ENCODE results near the gene FAM111A.

The FAM111A gene

DNA sequence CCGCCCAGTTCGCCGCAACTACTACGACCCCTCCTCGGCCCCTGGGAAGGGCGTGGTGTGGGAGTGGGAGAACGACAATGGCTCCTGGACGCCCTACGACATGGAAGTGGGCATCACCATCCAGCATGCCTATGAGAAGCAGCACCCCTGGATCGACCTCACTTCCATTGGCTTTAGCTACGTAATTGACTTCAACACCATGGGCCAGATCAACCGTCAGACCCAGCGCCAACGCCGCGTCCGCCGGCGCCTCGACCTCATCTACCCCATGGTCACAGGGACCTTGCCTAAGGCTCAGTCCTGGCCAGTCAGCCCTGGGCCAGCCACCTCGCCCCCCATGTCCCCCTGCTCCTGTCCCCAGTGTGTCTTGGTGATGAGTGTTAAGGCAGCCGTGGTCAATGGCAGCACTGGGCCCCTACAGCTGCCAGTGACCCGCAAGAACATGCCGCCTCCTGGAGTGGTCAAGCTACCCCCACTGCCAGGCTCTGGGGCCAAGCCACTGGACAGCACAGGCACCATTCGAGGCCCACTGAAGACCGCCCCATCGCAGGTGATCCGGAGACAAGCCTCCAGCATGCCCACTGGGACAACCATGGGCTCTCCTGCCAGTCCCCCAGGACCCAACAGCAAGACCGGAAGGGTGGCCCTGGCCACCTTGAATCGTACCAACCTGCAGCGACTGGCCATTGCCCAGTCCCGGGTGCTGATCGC, 39.2 kb downstream of the FAM111A start:
- DNase-seq, result no peak

DNA sequence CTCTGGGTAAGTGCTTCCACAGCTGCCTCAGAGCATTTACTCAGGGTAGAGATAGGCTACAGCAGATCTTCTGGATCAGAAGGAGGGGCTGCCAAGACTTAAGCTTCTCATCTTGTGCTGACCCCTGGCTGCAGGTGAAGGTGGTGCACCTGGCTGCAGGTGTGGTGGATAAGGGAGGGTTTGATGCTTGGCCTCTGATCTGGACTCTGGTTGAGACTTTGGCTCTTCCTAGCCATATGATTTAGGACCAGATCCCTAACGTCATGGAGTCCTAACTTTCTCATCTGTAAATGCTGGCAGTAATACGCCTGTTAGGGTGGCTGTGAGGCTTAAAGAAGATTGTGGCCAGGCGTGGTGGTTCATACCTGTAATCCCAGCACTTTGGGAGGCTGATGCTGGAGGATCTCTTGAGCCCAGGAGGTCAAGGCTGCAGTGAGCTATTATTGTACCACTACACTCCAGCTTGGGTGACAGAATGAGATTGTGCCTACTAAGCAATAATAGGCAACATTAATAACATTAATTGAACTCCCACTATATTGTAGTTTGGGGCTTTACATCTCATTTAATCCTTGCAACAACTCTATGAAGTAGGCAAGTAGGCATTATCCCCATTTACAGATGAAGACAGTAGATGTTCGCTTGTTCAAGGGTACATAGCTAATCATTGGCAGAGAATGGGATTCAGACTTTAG, 39.9 kb downstream of the FAM111A start:
- DNase-seq, result peak; percentile 25

- no peak for DNase-seq
Observed at GRCh38 chr11:59183771-59184170, 41.1 kb downstream of the FAM111A start.

GRCh38 chr11:59184691-59185339, 42.2 kb downstream of the FAM111A start:
- no peak for DNase-seq

DNA sequence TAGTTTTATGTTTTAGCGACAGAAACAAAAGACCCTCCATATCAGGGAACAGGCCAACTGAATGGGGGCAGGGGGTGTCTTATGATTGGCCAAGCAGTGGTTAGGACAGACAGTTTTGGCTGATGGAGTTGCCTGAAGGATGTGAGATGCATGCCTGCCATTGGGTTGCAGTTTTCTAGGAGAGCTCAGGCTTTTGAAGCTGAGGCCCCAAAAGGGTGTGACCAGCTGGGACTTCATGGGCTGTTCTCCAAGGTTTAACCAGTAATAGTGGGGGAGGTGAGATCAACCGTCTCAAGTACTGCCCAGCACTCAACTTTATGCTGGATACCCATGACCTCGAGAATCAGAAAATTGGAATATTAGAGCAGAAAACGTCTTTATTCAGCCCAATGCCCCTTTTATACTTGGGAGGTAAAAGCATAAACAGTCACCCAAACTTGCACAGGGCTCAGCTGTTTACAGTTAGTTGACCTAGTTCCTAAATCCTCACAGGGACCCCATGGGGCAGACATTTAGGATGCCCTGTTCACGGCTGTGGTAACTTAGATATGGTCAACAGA, 42.8 kb downstream of the FAM111A start:
- DNase-seq, result no peak

- peak; percentile 37 for DNase-seq
Observed at GRCh38 chr11:59186130-59186594, 43.5 kb downstream of the FAM111A start.

DNA sequence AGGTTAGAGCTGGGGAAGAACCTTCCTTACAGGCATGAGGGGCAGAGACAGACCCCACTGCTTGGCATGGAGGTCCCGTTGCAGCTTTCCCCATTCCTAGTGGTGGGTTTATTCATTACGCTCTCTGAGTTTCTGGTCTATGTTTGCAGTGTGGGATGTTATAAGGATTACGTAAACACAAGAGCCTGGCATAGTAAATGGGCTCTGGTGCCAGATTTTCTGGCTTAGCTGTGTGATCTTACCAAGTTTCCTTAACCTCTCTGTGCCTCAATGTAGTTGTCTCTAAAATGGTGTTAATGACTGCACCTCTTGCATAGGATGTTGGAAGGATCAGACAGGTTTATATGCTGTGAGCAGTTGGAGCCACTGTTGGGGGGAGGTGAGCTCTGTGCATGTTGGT, 44.4 kb downstream of the FAM111A start:
- DNase-seq, result no peak

GRCh38 chr11:59187587-59187986, 44.9 kb downstream of the FAM111A start:
- no peak for DNase-seq

DNA sequence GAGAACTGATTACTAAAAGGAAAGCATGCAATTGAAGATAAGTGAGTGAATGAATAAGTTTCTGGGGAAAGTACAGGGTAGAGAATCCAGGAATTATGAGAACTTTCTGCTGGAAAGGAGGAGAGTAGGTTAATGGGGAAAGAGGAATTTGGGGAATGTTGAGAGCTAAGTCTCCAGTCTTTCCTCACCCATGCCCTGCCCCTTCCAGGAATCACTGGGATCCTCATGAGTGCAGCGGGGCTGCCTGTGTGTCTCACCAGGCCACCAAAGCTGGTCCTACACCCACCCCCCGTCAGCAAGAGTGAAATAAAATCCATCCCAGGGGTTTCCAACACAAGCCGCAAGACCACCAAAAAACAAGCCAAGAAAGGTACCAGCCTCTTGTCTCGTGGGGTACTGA, 46.3 kb downstream of the FAM111A start:
- DNase-seq, result no peak

GRCh38 chr11:59189986-59190385, 47.3 kb downstream of the FAM111A start:
- DNase-seq, result peak; percentile 19

DNA sequence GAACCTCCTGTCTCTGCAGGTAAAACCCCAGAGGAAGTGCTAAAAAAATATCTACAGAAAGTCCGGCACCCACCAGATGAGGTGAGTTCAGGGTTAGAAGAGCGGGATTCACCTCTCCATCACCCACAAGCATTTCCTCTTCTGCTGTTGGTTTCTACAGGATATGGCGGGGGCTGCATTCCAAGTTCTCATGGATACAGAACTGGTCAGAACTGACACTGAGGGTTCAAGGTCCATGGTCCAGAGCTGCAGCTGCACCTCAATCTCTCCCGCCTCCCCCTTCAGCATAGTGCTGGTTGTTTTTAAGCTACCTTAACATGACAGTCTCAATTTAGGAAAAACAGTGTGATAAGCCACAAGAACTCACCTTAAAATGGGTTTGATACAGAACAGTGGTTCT, 48.4 kb downstream of the FAM111A start:
- no peak for DNase-seq

GRCh38 chr11:59191890-59192289, 49.2 kb downstream of the FAM111A start:
- no peak for DNase-seq

DNA sequence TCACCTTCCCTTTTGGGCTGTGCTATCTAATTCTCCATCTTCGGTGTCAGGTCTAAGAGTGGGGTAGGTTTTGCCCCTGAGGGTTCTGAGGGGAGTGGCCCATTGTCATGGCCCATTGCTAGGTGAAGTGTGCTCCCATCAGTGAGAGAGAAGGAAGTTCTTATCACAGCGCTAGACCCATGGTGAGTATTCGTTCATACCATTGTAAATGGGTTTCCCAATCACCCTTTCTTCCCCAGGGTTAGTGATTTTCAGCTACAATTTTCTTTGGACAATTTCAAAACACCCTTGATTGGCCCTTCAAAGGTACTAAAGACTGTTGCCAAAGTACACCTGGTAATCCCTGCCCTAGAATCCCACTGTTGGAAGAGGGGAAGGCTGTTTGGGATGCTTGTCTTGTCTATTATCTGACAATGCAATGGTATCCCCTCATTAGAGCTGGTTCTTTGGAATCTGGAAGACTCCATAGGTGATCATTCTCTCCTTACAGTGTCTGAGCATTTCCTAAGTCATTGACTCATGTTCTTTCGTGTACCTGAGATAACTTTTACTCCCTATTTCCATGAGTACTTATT, 49.9 kb downstream of the FAM111A start:
- no peak for DNase-seq

DNA sequence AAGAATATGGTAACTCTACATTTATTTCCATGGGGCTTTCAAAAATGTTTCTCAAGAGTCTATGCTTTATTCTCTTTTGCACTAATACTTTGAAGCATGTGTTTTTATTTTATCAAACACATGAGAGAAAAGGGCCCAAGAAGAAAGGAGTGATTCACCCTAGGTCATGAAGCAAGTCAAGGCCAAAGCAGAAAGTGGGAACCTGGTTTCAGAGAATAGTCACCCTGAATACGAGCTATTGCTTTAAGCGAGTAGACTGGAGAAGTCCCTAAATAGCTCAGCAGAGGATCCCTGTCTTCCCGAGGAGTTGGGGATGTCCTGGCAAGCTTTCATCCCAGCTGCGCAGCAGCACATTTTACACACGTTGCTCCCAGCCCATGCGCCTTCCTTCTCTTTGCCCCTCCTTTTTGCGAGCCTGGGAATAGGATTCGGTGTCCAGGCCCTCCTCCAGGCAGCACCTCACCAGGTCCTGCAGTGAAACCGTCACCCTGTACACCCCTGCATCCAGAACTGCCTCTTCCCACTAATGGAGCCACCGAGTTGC, 51.0 kb downstream of the FAM111A start:
- DNase-seq, result no peak

DNA sequence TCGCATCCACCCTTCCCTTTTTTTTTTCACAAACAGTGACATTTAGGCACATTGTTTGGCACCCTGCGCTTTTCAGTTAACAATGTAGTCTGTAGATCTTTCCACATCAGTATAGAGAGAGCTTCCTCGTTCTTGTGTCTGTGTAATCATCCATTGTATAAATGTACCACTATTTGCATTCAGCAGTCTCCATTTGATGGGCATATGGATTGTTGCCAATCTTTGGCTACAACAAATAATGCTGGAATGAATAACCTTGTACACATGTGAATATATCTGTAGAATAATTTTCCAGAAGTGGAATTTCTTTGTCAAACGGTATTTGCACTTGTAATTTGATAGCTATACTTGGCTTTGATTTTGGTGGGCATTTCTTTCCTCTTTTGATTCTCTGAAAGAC, 52.9 kb downstream of the FAM111A start:
- no peak for DNase-seq

DNA sequence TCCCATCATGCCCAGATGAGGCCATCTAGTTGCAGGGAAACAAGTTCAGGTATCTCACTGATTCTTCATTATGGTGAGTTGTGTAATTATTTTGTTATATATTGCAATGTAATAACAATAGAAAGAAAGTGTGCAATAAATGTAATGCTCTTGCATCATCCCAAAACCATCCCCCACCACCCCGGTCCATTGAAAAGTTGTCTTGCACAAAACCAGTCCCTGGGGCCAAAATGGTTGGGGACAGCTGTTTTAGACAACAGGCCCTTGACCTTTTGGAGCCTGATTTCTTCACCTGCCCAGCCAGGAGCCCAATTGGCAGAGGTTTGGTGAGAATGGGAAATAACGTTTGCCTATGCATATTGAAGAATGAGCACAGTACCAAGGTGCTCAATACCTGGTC, 54.1 kb downstream of the FAM111A start:
- no peak for DNase-seq

DNA sequence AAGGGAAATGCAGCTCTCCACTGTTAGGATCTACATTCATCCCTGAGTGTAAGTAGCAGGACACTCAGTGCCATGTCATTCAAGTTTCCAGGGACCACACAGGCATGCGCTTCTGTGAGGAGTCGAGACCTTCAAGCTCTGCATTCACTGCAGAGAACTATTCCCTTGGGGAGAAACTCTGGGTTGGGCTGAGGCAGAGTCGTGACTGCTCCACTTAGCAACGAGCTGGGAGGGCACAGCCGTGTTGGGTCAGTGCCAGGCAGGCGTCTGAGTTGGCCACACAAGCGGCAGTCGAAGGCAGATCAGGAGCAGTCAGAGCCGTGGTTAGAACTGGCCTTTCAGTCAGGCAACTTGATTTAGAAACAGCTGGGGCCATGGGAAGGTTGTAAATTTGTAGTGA, 55.3 kb downstream of the FAM111A start:
- DNase-seq, result peak; percentile 70

GRCh38 chr11:59198726-59199125, 56.1 kb downstream of the FAM111A start:
- DNase-seq, result no peak

DNA sequence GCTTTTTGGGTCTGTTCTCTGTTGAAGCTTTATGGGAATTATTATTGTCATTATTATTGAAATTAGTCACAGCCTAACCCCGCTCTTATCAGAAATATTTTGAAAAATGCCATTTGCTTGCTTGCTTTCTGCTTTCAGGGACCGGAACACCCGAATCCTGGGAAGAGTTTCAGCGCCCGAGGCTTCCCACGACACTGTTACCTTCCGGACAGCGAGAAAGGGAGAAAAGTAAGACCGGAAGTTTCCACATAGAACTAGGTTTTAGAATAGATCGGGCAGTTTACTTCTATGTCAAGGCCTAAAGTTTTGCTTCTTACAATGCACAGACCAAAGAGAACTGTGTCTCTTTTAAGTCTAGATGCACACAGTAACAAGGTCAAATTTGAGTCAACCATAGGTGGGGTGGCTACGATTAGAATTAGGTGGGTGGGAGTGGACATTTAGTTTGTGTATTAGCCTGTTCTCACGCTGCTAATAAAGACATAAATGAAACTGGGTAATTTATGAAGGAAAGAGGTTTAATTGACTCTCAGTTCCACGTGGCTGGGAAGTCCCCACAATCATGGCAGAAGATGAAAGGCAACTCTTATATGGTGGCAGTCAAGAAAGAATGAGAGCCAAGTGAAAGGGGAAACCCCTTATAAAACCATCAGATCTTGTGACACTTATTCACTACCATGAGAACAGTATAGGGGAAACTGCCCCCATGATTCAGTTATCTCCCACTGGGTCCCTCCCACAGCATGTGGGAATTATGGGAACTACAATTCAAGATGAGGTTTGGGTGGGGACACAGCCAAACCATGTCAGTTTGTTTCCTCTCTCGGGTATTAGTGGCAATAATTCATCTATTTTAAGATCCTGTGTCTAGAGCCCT, 57.1 kb downstream of the FAM111A start:
- DNase-seq, result no peak

DNA sequence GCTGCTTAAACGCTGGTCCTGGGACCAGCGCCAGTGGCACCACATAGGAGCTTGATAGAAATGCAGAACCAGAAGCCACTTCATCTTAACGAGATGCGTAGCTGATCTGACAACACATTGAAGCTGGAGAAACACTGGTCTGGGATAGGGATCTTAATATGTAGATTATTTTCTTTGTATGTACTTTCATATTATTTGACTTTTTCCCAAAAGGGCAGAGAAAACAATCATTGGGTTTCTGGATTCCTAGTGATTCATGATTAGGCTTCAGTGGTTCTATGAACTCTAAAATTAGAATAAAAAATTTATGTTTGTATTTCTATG, 57.7 kb downstream of the FAM111A start:
- peak; percentile 19 for DNase-seq

DNA sequence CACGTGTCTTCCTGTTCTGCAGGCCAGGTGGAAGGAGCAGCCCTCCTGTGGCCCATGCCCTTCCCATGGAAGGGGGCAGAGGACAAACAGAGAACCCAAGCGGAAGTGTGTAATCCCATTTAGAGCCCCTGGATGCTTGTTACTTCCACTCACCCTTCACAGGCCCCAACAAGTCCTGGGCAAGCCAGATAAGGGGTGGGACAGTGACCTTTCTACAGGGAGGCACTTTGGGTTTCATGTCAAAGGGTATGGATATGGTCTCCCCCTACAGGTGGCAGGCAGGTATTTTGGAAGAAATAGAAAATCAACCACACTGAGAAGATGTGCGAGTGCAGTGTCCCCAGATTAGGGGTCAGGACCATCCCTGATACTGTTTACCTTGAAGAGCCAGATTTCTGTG, 58.7 kb downstream of the FAM111A start:
- peak; percentile 22 for DNase-seq

All from hematopoietic multipotent progenitor cell treated with erythropoietin and hydrocortisone succinate and interleukin-3 and kit ligand, for 4 days (in vitro differentiated cells).